ENCODE results near the gene TRIM62. TPM values are rescaled to one million over a fixed set of nuclear protein-coding genes. Genes with fewer than 3 reads are reported as not detected.

Gene TRIM62
- total and polyA plus RNA-seq, 2 experiments from 2014 or later: 2.9 to 18.9 TPM

DNA sequence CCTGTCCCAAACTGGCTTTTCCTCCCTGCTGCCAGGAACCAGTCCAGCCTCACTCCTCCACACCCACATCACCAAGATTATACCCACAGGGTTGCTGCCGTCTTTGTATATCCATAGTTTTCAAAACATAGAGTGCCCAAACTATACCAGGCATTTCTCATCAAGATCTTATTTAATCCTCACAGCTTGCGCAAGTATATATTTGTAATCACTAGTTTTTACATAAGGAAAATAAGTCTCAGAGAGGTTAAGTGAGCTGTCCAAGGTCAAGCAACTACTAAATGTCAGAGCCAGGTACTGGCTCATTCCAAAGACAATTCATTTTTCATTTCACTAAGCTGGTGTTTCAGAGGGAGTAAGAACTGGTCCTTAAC is 39.5 kb upstream of the TRIM62 start:
- H3K27ac Mint-ChIP-seq: no peak overlapping the region
- 0 out of 3 replicates have a peak, but pooled peaks cover 2% of the 10 kb centered on the region for H3K4me1 Mint-ChIP-seq
- no peak overlapping the region for H3K4me3 Mint-ChIP-seq
- H3K4me1 ChIP-seq (ENCODE audit: insufficient read depth): no peaks in the 10 kb centered on the region
- no peak overlapping the region for H3K27ac ChIP-seq (ENCODE audit: low read depth)
- H3K4me3 ChIP-seq: no peak overlapping the region
- DNase-seq (ENCODE audit: low spot score) (no peak), ATAC-seq (no peak)
- H3K27me3 ChIP-seq (ENCODE audit: insufficient read depth): no peaks in the 10 kb centered on the region
- no peak overlapping the region for H2AFZ ChIP-seq
- no peaks in the 10 kb centered on the region for H3F3A ChIP-seq (replicated peaks; ENCODE audit: low read depth)
- H4K20me1 ChIP-seq (replicated peaks; ENCODE audit: insufficient read depth): no peaks in the 10 kb centered on the region
- no peak overlapping the region for H3K4me2 ChIP-seq
- peaks cover 2% of the 10 kb centered on the region for H3K27me3 Mint-ChIP-seq (ENCODE audit: insufficient read depth, low read depth, poor library complexity)
- H3K36me3 ChIP-seq (ENCODE audit: insufficient read depth): no peaks in the 10 kb centered on the region; the same call in 1 of the 2 replicates
- peaks cover 3% of the 10 kb centered on the region; the same call in 1 of the 3 replicates for H3K36me3 Mint-ChIP-seq (ENCODE audit: low read depth)
- TF ChIP-seq, protein P1, sequence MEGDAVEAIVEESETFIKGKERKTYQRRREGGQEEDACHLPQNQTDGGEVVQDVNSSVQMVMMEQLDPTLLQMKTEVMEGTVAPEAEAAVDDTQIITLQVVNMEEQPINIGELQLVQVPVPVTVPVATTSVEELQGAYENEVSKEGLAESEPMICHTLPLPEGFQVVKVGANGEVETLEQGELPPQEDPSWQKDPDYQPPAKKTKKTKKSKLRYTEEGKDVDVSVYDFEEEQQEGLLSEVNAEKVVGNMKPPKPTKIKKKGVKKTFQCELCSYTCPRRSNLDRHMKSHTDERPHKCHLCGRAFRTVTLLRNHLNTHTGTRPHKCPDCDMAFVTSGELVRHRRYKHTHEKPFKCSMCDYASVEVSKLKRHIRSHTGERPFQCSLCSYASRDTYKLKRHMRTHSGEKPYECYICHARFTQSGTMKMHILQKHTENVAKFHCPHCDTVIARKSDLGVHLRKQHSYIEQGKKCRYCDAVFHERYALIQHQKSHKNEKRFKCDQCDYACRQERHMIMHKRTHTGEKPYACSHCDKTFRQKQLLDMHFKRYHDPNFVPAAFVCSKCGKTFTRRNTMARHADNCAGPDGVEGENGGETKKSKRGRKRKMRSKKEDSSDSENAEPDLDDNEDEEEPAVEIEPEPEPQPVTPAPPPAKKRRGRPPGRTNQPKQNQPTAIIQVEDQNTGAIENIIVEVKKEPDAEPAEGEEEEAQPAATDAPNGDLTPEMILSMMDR (conservative IDR thresholded peaks at IDR 0.05; ENCODE audit: low read depth in 2 of 2): no peak
- TF ChIP-seq, protein P2, sequence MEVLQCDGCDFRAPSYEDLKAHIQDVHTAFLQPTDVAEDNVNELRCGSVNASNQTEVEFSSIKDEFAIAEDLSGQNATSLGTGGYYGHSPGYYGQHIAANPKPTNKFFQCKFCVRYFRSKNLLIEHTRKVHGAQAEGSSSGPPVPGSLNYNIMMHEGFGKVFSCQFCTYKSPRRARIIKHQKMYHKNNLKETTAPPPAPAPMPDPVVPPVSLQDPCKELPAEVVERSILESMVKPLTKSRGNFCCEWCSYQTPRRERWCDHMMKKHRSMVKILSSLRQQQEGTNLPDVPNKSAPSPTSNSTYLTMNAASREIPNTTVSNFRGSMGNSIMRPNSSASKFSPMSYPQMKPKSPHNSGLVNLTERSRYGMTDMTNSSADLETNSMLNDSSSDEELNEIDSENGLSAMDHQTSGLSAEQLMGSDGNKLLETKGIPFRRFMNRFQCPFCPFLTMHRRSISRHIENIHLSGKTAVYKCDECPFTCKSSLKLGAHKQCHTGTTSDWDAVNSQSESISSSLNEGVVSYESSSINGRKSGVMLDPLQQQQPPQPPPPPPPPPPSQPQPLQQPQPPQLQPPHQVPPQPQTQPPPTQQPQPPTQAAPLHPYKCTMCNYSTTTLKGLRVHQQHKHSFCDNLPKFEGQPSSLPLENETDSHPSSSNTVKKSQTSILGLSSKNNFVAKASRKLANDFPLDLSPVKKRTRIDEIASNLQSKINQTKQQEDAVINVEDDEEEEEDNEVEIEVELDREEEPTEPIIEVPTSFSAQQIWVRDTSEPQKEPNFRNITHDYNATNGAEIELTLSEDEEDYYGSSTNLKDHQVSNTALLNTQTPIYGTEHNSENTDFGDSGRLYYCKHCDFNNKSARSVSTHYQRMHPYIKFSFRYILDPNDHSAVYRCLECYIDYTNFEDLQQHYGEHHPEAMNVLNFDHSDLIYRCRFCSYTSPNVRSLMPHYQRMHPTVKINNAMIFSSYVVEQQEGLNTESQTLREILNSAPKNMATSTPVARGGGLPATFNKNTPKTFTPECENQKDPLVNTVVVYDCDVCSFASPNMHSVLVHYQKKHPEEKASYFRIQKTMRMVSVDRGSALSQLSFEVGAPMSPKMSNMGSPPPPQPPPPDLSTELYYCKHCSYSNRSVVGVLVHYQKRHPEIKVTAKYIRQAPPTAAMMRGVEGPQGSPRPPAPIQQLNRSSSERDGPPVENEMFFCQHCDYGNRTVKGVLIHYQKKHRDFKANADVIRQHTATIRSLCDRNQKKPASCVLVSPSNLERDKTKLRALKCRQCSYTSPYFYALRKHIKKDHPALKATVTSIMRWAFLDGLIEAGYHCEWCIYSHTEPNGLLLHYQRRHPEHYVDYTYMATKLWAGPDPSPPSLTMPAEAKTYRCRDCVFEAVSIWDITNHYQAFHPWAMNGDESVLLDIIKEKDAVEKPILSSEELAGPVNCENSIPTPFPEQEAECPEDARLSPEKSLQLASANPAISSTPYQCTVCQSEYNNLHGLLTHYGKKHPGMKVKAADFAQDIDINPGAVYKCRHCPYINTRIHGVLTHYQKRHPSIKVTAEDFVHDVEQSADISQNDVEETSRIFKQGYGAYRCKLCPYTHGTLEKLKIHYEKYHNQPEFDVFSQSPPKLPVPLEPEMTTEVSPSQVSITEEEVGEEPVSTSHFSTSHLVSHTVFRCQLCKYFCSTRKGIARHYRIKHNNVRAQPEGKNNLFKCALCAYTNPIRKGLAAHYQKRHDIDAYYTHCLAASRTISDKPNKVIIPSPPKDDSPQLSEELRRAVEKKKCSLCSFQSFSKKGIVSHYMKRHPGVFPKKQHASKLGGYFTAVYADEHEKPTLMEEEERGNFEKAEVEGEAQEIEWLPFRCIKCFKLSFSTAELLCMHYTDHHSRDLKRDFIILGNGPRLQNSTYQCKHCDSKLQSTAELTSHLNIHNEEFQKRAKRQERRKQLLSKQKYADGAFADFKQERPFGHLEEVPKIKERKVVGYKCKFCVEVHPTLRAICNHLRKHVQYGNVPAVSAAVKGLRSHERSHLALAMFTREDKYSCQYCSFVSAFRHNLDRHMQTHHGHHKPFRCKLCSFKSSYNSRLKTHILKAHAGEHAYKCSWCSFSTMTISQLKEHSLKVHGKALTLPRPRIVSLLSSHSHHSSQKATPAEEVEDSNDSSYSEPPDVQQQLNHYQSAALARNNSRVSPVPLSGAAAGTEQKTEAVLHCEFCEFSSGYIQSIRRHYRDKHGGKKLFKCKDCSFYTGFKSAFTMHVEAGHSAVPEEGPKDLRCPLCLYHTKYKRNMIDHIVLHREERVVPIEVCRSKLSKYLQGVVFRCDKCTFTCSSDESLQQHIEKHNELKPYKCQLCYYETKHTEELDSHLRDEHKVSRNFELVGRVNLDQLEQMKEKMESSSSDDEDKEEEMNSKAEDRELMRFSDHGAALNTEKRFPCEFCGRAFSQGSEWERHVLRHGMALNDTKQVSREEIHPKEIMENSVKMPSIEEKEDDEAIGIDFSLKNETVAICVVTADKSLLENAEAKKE (CRISPR knock-in tag; IDR thresholded peaks at IDR 0.05): no peak
- TF ChIP-seq, protein P3, sequence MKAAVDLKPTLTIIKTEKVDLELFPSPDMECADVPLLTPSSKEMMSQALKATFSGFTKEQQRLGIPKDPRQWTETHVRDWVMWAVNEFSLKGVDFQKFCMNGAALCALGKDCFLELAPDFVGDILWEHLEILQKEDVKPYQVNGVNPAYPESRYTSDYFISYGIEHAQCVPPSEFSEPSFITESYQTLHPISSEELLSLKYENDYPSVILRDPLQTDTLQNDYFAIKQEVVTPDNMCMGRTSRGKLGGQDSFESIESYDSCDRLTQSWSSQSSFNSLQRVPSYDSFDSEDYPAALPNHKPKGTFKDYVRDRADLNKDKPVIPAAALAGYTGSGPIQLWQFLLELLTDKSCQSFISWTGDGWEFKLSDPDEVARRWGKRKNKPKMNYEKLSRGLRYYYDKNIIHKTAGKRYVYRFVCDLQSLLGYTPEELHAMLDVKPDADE (IDR thresholded peaks at IDR 0.05): no peak
- TF ChIP-seq STAT1 (IDR thresholded peaks at IDR 0.05; ENCODE audit: unreplicated experiment) (no peak), EZH2 (IDR thresholded peaks at IDR 0.05; ENCODE audit: low read depth, unreplicated experiment) (no peak), ZNF331 (CRISPR knock-in tag; IDR thresholded peaks at IDR 0.05; ENCODE audit: low read depth) (no peak), JUNB (IDR thresholded peaks at IDR 0.05; ENCODE audit: unreplicated experiment) (no peak), EZH2phosphoT487 (IDR thresholded peaks at IDR 0.05; ENCODE audit: unreplicated experiment) (no peak)
- H3K9me2 ChIP-seq (ENCODE audit: insufficient read depth): 0 out of 2 replicates have a peak, but pooled peaks cover 4% of the 10 kb centered on the region
- peaks cover 16% of the 10 kb centered on the region for H3K9me3 Mint-ChIP-seq
- no peaks in the 10 kb centered on the region for H3K79me2 ChIP-seq (replicated peaks; ENCODE audit: insufficient read depth)

All from GM23338 (cell line).